A204.1 (cell line): Measurements from ENCODE around the gene PTPRT.

ENCODE experiments used
- FAIRE-seq: peaks from 2 replicates; lab custom pipeline; 2012; peaks lifted over from hg19 to GRCh38; lab: Jason Lieb, UNC

PTPRT gene

DNA sequence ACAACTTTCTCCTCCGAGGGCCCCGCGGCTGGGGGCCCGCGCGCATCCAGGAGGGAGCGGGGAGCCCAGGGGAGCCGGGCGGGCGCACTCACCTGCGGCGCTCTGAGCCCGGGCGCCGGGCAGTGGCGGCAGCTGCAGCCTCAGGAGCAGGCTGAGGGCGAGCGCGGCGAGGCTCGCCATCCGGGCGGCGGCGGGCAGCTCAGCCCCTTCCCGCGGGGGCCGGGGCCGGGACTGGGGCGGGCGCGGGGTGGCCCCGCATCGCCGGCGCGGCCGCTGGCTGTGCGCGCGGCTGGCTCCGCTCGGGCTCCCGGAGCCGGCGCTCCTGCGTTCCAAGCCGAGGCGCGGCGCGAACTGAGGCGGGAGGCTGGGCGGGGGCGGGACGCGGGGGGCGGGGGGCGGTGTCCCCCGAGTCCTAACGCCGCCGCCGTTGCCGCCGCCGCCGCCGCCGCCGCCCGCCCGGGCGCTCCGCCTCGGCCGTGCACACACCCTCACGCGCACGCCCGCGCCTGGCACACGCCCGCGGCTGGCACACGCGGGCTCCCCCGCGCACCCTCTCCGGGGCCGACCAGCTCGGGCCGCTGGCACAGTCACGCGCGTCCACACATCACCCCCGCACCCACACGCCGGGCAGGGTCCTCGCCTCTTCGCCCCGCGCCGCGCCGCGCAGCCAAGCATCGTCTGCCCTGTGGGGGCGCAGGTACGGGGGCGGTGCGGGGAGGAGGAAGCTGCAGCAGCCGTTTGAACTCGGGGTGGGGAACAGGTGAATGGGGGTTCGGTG, at the start of gene PTPRT:
Gene PTPRT, minus strand, starts transcription at position 353 of the 778 bp plus-strand sequence. Its CDS starts 173 bp downstream, at position 180.
- no peak for FAIRE-seq

DNA sequence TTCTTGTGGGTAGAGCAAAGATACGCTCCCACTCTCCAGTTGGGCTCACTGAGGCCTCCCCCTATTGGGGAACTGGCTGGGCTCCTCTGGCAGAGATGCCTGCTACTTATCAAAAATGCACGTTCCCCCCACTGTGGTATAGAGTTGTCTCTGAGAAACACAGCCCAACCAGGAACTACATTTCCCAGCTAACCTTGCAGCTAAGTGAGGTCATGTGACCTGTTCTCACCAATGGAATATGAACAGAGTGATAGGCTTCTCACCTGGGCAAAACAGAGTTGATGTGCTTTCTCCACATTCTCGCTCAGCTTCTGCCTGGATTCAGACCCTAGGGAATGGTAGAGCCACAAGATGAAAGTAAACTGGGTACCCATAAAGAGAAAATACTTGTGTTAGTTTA, 49.1 kb upstream of the PTPRT start:
- no peak for FAIRE-seq

- no peak for FAIRE-seq
Measured at GRCh38 chr20:43238266-43238665, 48.6 kb upstream of the PTPRT start.

- no peak for FAIRE-seq
Measured at GRCh38 chr20:43237651-43238168, 48.0 kb upstream of the PTPRT start.

DNA sequence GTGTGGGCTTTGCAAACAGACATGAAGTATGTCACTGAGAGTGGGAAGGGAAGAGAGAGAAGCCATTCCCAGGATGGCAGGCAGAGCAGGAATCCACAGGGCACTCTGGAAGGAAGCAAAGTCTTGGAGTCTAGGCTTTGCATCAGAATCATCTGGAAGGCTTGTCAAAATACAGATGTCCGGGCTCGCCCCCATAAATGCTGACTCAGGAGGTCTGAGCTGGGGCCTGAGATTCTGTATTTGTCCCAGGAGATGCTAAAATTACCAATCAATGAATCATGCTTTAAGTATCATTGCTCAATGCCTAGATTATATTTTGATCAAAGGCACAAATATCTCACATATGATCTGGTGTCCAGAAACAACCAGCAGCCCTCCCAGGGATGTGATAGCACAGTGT, 46.3 kb upstream of the PTPRT start:
- FAIRE-seq: no peak

GRCh38 chr20:43231829-43232228, 42.1 kb upstream of the PTPRT start:
- no peak for FAIRE-seq

GRCh38 chr20:43229696-43230095, 40.0 kb upstream of the PTPRT start:
- FAIRE-seq: no peak

- FAIRE-seq: no peak
Measured at GRCh38 chr20:43220612-43221011, 30.9 kb upstream of the PTPRT start.

- no peak for FAIRE-seq
Measured at GRCh38 chr20:43210901-43211300, 21.2 kb upstream of the PTPRT start.

DNA sequence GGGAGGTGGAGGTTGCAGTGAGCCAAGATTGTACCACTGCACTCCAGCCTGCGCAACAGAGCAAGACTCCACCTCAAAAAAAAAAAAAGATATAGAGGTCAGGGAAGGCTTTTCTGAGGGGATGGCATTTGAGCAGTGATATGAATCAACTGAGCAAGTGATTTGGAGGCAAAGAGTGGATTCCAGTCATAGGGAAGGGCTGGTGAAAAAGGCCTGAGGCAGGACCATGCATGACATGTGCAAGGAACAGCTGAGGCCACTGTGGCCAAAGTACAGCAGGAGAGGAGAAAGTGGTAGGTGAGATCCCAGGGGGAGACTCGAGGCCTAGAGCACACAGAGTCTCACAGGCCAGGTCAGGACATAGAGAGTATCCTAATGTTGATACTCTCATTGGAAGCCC, 20.1 kb upstream of the PTPRT start:
- FAIRE-seq: no peak

DNA sequence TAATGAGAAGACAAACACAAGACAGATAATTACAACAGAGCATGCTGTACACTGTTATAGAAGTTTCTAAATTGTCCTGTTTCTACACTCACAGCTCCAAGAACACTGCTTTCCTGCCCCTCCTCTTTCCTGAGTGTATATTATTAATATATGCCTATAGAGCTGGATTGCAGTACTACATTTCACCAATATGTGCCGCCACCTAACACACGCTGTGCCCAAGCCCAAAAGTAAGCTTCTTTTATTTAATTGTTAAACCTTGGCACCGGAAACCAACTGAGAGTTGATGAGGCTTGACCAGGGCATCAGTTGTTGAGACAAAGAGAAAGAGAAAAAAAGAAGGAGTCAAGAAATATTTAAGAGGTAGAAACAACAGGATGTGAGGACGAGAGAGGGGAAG, 16.0 kb upstream of the PTPRT start:
- FAIRE-seq: no peak

GRCh38 chr20:43202100-43202499, 12.4 kb upstream of the PTPRT start:
- no peak for FAIRE-seq

- no peak for FAIRE-seq
Measured at GRCh38 chr20:43198607-43199006, 8.9 kb upstream of the PTPRT start.

GRCh38 chr20:43196243-43196642, 6.5 kb upstream of the PTPRT start:
- FAIRE-seq: no peak

DNA sequence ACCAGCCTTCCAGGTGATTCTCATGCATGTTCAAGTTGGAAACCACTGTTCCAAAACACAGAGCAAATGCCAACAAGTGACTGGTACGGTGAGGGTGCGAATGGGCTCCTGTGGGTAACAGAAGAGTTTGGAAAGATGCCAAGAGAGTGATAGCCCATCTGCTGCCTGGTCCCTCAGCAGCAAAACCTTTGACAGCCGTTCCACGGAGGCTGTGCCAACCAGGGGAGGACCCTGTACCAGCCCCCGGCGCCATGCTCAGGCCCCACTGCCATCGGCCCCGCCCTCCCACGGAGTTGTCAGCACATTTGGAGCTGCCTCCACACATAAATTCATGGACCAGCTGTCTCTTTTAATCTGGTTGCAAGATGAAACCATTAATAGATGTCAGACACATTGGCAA, 4.4 kb upstream of the PTPRT start:
- no peak for FAIRE-seq

DNA sequence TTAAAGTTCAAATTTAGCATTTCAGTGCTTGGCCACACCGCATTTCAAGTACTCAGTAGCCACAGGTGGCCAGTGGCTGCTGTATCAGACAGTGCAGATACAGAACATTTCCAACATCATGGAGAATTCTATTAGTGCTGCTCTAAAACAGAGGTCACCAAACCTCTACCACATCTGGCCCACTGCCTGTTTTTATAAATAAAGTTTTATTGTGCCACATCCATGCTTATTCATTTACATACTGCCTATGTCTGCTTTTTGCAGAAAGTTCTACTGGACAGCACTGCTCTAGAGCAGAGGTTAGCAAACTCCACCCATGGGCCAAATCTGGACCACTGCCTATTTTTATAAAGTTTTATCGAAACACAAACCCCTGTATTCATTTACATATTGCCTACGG, 3.7 kb upstream of the PTPRT start:
- no peak for FAIRE-seq

- FAIRE-seq: no peak
Measured at GRCh38 chr20:43191946-43192863, 2.5 kb upstream of the PTPRT start.

DNA sequence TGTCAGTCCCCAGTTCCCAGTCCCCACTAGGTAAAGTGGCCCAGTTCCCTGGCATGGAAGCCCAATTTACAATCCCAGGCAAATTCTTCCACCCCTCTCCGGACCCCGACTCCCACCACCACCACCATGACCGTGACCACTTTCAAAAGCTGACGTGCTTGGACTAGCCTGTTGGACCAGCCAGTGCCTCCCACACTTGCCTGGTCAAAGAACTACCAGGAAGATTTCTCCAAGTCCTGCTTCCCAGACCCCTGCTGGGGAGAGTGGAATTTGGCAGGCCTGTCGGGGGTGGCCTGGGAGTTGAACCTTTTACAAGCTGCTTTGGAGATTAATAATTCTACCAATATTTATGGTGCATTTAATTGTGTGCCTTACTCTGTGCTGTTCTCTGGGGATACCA, 1.4 kb upstream of the PTPRT start:
- no peak for FAIRE-seq

DNA sequence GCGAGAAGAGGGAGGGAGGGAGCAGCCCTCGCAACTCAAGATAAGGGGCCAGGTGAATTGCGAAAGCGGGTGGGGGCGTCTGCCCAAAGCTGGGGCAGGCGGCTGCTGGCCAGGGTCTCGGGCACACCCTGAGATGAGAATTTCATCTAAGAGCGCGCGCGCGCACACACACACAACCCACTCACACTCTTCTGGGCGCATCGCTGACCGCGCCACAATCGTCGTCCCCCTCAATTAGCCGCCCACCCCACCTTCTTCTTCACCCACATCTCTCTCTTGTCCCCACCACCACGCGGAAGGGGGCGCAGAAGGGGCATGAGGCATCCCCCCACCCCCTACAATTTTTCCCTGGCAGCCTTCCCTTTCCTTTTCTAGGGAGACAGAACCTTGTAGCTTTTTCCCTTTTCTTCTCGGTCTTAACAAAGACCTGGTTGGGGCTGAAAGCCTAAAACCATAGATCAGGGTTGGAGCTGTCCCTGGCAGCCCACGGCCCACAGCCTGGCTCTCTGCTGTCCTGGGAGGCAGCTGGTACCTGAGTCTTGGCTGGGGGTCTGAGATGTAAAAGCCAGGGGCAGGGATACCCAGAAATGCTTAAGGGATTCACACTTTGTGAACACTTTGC, 737 bp upstream of the PTPRT start:
- FAIRE-seq: no peak

DNA sequence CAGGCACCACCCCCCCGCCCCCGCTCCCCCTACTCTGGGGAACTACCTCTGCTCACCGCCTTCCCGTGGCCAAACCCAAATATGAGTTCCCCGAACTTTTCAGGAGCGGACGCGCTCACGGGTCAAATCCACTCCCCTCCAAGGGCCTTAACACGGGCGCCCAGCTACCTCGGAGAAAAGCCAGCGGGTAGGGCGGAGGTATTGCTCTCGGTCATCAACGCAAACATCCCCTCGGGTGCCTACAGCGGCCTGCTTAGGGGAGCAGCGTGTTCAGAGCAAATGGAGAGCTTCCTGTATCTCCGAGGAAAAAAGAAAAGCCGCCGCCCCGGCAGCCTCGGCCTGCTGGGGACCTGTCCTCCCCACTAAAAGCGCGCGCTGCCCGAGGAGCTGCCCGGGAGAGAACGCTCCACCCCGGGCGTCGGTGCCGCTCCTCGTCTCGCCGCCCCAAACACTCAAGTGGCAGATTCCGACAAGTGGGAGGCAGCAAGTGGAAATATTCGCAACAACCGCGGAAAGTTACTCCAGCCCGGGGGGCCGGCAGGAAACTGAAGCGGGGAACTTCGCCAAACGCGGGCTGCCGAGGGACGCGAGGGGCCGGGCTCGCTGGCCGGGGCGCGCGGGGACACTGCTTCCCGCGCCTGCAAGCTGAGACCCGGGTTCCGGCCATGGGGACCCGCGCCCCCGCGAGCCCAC, 699 bp downstream of the PTPRT start:
- FAIRE-seq: no peak

- no peak for FAIRE-seq
Measured at GRCh38 chr20:43188234-43188653, 1.5 kb downstream of the PTPRT start.
